Pancreas (tissue), 10 donors: ENCODE results near the gene LRRC4. TPM values are rescaled to one million over a fixed set of nuclear protein-coding genes. Genes with fewer than 3 reads are reported as not detected.

Experiments
- ATAC-seq, 4 donors: fragments of 200-7000 bp; cut with Tn5 transposase; one replicate each; pipeline versions ENCODE4 v1.8.0 to v1.9.1; 2020; ENCODE audit warnings: mild to moderate bottlenecking in 4 of 4, moderate library complexity in 4 of 4
- DNase-seq, 6 donors: peaks; one replicate each; pipeline ENCODE4 v3.0.0-alpha.2; 2020
- FAIRE-seq: peaks from 2 replicates; lab custom pipeline; 2012; peaks lifted over from hg19 to GRCh38; lab: Jason Lieb, UNC
- H3K27ac ChIP-seq, 4 donors: fragments of 200-600 bp; sonication (generic); 1 replicate in 3 of 4; 2 replicates in 1 of 4; pipeline versions ENCODE4 v1.5.0 to v1.8.0; 2020
- H3K27me3 ChIP-seq, 4 donors: fragments of 200-600 bp; one replicate each; pipeline ENCODE4 v1.8.0; 2021
- H3K36me3 ChIP-seq, 3 donors: fragments of 200-600 bp; sonication (generic) in 1 of 3; one replicate each; pipeline versions ENCODE4 v1.5.0 to v1.8.0; 2020 to 2021
- H3K4me1 ChIP-seq, 3 donors: fragments of 200-600 bp; one replicate each; pipeline ENCODE4 v1.8.0; 2021
- H3K4me3 ChIP-seq, 4 donors: fragments of 200-600 bp; sonication (generic) in 2 of 4; one replicate each; pipeline versions ENCODE4 v1.5.0 to v1.8.0; 2020 to 2021
- H3K9me3 ChIP-seq, 4 donors: fragments of 200-600 bp; one replicate each; pipeline ENCODE4 v1.8.0; 2021
- WGBS, 2 donors: extraction: QIAGEN DNeasy Blood & Tissue Kit; methylation state at CpG; one replicate each; pipeline ENCODE4 v1.1.7; 2013; 5-methylcytosine and 5-hydroxymethylcytosine counted together
- intact Hi-C, 3 donors: fragments of 100-400 bp; cut with DNase I; formaldehyde crosslinking; loops; one replicate each; pipeline versions ENCODE4 v1.11.1 to v1.14.2; 2022
- polyA plus RNA-seq, 2 donors: library from polyadenylated mRNA; stranded (reverse); fragments of 200-250 nt; gene quantifications; one replicate each; pipeline ENCODE4 v1.2.3, GENCODE V29; 2013
- total RNA-seq, 6 donors: library from RNA; stranded (reverse); fragmentation: NEBNext Ultra II Directional in 4 of 6; extraction: Animal tissue kit (Norgen Biotek cat#: 25700) in 4 of 6; gene quantifications; one replicate each; pipeline versions ENCODE4 v1.2.1 to v1.2.4, GENCODE V29; 2021 to 2023
- TF ChIP-seq, protein P1 (sequence below), 4 donors: fragments of 200-600 bp; sonication (generic) in 3 of 4; IDR thresholded peaks; one replicate each; pipeline versions ENCODE4 v1.5.0 to v1.8.0; 2021; ENCODE audit warnings: antibody characterized with exemption in 4 of 4
- donor health status: healthy with polysubstance abuse.
- donor health status: DM: no; HTN: no; CAD: no; lungs with moderate emphysema.
- donor health status: DM: no; HTN: no; CAD: no.
- donor health status: control.
- donor health status: control.
- donor health status: Bipolar disorder and iron deficiency.
- donor health status: DM: yes; HTN: yes; CAD: no.
- donor health status: DM: no; HTN: no; CAD: no.
- donor health status: DM: no; HTN: no; CAD: no.
- donor health status: DM: yes; HTN: yes; CAD: no.

The LRRC4 gene
- total and polyA plus RNA-seq, 8 donors, result 0.42 to 2.4 (median 0.84) TPM

DNA sequence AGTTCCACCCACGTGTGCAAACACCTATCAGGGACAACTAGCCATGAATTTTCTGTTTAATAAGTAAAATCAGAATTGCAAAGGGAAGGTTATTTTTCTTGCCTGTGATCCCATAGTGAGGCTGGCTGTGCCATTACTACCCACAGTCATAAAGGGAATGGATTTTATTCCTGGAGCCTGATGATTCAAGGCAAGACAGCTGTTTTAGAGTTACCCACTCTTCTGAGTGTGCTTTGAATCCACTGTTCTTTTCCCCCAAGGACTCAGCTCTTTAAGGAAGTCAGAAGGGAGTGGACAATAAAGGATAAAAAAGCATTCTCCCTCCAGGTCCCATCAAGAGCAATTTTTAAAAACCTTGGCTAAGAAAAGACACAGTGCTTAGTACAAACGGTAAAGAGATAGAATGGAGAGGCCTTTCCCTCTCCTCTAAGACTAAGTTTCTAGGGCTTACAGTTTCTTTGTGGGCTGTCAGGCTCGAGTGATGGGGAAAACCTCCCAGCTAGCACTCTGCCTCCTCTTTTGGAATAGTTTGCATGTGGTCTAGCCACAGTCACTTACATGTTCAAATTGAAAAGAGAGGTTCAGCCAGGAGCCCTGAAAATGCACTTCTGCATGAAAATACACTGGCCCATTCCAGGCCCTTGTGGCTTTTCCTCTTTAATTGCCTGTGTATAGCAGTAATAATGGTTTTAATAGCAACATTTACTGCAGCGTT lies 5.1 kb upstream of the LRRC4 start:
- no peaks in the 10 kb centered on the region for H3K9me3 ChIP-seq
- H3K4me1 ChIP-seq, result peaks cover 0 to 4% (median 2%) of the 10 kb centered on the region in 3 donors
- intact Hi-C loops, result no loop called here
- FAIRE-seq (no peak), DNase-seq (no peak), ATAC-seq (no peak)
- TF ChIP-seq, protein P1, sequence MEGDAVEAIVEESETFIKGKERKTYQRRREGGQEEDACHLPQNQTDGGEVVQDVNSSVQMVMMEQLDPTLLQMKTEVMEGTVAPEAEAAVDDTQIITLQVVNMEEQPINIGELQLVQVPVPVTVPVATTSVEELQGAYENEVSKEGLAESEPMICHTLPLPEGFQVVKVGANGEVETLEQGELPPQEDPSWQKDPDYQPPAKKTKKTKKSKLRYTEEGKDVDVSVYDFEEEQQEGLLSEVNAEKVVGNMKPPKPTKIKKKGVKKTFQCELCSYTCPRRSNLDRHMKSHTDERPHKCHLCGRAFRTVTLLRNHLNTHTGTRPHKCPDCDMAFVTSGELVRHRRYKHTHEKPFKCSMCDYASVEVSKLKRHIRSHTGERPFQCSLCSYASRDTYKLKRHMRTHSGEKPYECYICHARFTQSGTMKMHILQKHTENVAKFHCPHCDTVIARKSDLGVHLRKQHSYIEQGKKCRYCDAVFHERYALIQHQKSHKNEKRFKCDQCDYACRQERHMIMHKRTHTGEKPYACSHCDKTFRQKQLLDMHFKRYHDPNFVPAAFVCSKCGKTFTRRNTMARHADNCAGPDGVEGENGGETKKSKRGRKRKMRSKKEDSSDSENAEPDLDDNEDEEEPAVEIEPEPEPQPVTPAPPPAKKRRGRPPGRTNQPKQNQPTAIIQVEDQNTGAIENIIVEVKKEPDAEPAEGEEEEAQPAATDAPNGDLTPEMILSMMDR (IDR thresholded peaks at IDR 0.05), result no peak
- H3K27ac ChIP-seq, result no peak overlapping the region
- no peaks in the 10 kb centered on the region for H3K36me3 ChIP-seq
- no peak overlapping the region for H3K4me3 ChIP-seq
- 76 to 82% methylated on average over 4 of the region's 4 CpGs for WGBS, 2 donors
- H3K27me3 ChIP-seq, result no peaks in the 10 kb centered on the region

DNA sequence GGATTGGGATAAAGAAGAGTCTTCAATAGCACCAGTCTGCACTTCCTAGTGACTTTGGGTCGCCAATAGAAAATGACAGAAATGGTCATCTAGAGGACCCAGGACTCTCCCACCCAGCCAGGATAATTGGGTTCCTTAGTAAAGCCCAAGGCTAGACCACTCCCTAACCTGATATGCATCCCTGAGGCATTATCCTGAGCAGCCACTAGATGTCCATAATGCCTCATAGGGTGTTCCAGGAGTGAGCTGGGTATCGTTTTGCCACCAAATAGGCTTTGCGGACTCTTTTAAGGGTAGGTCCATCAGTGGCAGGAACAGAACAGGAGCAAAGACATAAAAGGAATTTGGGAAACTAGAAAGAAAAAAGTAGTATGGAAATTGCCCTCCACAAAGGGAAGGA lies 4.5 kb upstream of the LRRC4 start:
- intact Hi-C loops, result no loop called here

GRCh38 chr7:128034825-128035224 lies 3.6 kb upstream of the LRRC4 start:
- FAIRE-seq (no peak), ATAC-seq (no peak)
- intact Hi-C loops, result no loop called here

More for the DNA sequence above, 4.5 kb upstream of the LRRC4 start:
- DNase-seq (no peak), ATAC-seq (peak in 3 of 4 donors; percentile 27 to 43 (median 28)), FAIRE-seq (no peak)
- no peaks in the 10 kb centered on the region for H3K9me3 ChIP-seq
- no peak overlapping the region for H3K27ac ChIP-seq
- H3K4me1 ChIP-seq, result peaks cover 0 to 4% (median 2%) of the 10 kb centered on the region in 3 donors
- H3K36me3 ChIP-seq, result no peaks in the 10 kb centered on the region
- WGBS, 2 donors, result 79 to 86% methylated on average over 3 of the region's 3 CpGs
- no peaks in the 10 kb centered on the region for H3K27me3 ChIP-seq
- no peak overlapping the region for H3K4me3 ChIP-seq
- TF ChIP-seq, protein P1 (IDR thresholded peaks at IDR 0.05), result no peak

GRCh38 chr7:128033246-128033645 lies 2.0 kb upstream of the LRRC4 start:
- DNase-seq (no peak), ATAC-seq (no peak), FAIRE-seq (no peak)
- 62 to 63% methylated on average over 9 of the region's 9 CpGs for WGBS, 2 donors
- no peaks in the 10 kb centered on the region for H3K9me3 ChIP-seq
- H3K27me3 ChIP-seq, result no peaks in the 10 kb centered on the region
- TF ChIP-seq, protein P1 (IDR thresholded peaks at IDR 0.05), result no peak
- no peak overlapping the region for H3K27ac ChIP-seq
- H3K4me1 ChIP-seq, result peaks cover 0 to 4% (median 2%) of the 10 kb centered on the region in 3 donors
- H3K36me3 ChIP-seq, result no peaks in the 10 kb centered on the region
- intact Hi-C loops, result no loop called here
- H3K4me3 ChIP-seq, result no peak overlapping the region

More at GRCh38 chr7:128034825-128035224, 3.6 kb upstream of the LRRC4 start:
- no peaks in the 10 kb centered on the region for H3K27me3 ChIP-seq
- no peak overlapping the region for H3K4me3 ChIP-seq
- H3K36me3 ChIP-seq, result no peaks in the 10 kb centered on the region
- no peaks in the 10 kb centered on the region for H3K9me3 ChIP-seq
- no peak for DNase-seq
- no peak overlapping the region for H3K27ac ChIP-seq
- H3K4me1 ChIP-seq, result peaks cover 0 to 4% (median 2%) of the 10 kb centered on the region in 3 donors
- WGBS, 2 donors, result 38 to 55% methylated on average over 2 of the region's 2 CpGs
- TF ChIP-seq, protein P1 (IDR thresholded peaks at IDR 0.05), result no peak
